Activated CD8-positive, alpha-beta memory T cell treated with anti-CD3 and anti-CD28 coated beads, Interleukin-2, amount 50 U/mL, for 1 hour (primary cell): ENCODE data around the gene NCR3LG1.
"Not testable (repeated sequence)": the region's sequence is repeated elsewhere in the genome, so short reads cannot be mapped to it uniquely, and the experiment has no call there.

ENCODE experiments used
- DNase-seq: peaks from one replicate; pipeline ENCODE4 v3.0.0-alpha.2; 2020; ENCODE audit errors: extremely low read depth

Gene NCR3LG1

DNA sequence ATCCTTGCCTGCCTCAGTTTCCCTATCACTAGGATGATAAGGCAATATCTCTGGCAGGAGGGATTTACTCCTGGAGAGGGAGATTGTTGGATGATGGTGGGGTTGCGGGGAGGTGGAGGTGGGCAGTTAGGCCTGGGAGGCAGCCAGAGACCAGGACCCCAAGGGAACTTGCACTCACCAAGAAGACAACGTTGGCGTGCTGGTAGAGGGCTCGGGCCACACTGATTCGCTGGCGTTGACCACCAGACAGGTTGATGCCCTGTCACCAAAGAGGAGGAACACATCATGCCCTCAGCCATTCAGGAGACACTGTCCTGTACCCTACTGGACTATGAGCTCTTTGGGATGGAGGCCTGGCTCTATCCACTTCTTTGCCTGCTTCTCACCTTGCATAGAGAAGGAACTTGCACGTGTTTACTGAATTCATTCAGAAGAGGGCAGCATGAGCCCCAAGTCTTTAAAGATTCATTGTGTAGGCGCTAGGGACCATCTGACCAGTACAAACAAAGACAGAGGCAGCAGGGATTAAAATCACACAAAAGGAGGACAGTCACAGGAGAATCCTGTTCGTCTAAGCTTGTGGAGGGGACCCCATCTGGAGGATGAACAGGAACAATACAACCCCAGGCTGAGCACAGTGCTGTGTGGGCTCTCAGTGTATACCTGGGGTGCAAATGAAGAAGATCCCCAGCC, 61.0 kb downstream of the NCR3LG1 start:
- no peak for DNase-seq

- no peak for DNase-seq
Measured at GRCh38 chr11:17413414-17414316, 62.1 kb downstream of the NCR3LG1 start.

GRCh38 chr11:17414317-17414737, 62.7 kb downstream of the NCR3LG1 start:
- no peak for DNase-seq

DNA sequence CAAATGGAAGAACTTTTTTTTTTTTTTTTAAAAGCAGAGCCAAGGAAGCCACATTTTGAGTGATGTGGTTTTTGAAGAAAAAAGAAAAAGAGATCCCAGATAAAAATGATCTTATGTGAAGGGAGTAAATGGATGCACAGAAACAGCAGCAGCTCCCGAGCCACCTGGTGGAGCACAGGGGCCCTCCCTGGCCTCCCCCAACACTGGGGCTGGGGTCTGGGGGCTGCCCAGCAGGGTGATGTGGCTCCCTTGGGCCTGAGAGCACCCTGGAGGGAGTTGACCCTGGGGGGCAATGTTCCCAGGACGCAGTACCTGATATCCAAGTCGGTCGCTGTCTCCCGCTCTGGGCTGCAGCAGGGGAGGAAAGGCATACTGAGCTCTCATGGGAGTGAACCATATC, 63.4 kb downstream of the NCR3LG1 start:
- no peak for DNase-seq

- DNase-seq = no peak
Measured at GRCh38 chr11:17415523-17416104, 64.0 kb downstream of the NCR3LG1 start.

DNA sequence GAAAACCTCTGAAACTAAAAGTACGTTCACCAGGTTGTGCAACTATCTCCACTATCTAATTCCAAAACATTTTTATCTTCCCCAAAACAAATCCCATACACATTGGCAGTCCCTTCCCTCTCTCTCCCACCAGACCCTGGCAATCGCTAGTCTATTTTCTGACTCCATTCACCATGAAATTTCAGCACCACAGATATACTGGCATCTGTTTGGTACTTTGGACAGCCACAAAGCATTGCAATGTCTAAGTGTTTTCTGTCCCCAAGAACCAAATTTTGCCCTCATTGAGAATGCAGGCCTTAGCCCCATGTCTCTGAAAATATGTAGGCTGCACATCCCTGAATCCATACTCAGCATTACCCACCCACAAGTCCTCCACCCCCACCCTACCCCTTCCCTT, 64.9 kb downstream of the NCR3LG1 start:
- no peak for DNase-seq

- no peak for DNase-seq
Measured at GRCh38 chr11:17418444-17419081, 67.0 kb downstream of the NCR3LG1 start.

DNA sequence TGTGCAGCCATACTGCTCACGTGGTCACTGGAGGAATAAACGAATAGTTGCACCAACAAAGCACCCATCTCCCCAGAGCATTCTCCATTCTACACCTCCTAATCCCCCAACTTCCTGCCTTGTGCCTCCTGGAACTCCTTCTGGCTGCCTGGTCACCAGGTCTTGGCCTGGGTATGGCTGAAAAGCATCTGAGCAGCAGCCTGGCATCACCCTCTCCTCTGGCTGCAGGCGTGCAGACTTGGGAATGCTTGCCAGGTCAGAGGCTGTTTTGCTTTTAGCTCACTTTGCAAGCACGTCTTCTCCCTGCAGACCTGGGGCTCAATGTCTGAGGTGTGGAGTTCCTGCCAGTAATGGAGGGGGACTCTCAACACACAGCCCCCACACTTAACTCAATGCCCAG, 70.2 kb downstream of the NCR3LG1 start:
- no peak for DNase-seq

DNA sequence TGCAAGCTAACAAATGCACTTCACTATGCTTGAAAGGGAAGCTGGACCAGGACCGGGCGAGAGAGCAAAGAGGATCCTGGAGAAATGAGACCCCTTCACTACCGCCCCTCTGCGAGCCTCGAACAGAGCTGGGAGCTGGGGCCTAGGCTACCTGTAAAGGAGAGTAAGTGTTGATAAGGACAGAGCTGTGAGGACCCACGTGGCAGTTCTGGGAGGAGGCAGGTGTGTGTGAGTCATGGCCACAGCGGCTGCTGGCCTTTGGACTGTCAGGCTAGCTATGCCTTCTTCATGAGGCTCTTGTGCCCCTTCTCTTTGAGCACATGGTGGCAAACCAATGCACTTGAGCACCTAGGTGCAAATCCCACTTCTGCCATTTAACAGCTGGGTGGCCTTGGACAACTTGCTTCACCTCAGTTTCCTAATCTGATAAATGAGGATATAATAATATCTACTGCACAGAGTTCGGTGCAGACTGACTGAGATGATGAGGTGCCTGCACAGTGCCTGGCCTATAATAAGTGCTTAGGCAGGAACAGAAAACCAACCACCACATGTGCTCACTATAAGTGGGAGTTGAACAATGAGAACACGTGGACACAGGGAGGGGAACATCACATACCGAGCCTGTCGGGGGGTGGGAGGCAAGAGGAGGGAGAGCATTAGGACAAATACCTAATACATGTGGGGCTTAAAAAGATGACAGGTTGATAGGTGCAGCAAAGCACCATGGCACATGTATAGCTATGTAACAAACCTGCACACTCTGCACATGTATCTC, 72.1 kb downstream of the NCR3LG1 start:
- no peak for DNase-seq

DNA sequence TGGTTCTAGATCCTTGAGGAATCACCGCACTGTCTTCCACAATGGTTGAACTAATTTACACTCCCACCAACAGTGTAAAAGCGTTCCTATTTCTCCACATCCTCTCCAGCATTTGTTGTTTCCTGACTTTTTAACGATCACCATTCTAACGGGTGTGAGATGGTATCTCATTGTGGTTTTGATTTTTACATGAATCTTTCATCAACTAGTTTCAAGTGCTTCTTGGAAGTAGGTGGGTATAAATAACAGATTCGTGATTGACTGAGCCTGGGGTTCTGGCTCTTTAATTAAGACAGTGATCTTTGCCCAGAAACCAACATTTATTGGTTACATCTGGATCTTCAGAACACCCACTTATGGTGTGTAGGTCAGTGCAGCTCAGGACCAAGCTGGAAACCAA, 74.6 kb downstream of the NCR3LG1 start:
- DNase-seq = not testable (repeated sequence)
